B cell (primary cell): Measurements from ENCODE around the gene DAP. TPM values are rescaled to one million over a fixed set of nuclear protein-coding genes. Genes with fewer than 3 reads are reported as not detected.
"Not testable (repeated sequence)": the region's sequence is repeated elsewhere in the genome, so short reads cannot be mapped to it uniquely, and the experiment has no call there.

Experiments
- ATAC-seq: fragments of 200-7000 bp; cut with Tn5 transposase; one replicate; pipeline ENCODE4 v1.10.0; 2021; ENCODE audit warnings: low read depth, mild to moderate bottlenecking, moderate number of reproducible peaks, moderate library complexity
- CTCF ChIA-PET: fragments of 350-600 bp; sonication (Branson Sonifier 250); formaldehyde crosslinking; loops from one replicate; lab custom pipeline; 2021; ENCODE audit warnings: antibody characterized with exemption, inconsistent platforms; lab: Charles Lee
- POLR2A ChIA-PET: fragments of 350-600 bp; sonication (Branson Sonifier 250); formaldehyde crosslinking; loops from one replicate; lab custom pipeline; 2021; ENCODE audit warnings: antibody characterized with exemption; lab: Charles Lee
- DNase-seq: peaks from one replicate; pipeline ENCODE4 v3.0.0; 2013
- H2AFZ ChIP-seq: 2 replicates; pipeline ENCODE4 v1.6.1; 2012; ENCODE audit warnings: mild to moderate bottlenecking, low read depth, low read length; ENCODE audit not compliant: insufficient read depth, poor library complexity, severe bottlenecking
- H3K27ac ChIP-seq, 2 donors: 1 replicate in 1 of 2; 2 replicates in 1 of 2; pipeline ENCODE4 v1.5.1; 2012 to 2013; ENCODE audit warnings: low read length in 2 of 2, mild to moderate bottlenecking in 2 of 2, moderate library complexity in 1 of 2
- H3K27me3 ChIP-seq, 4 experiments: fragments of 200-600 bp in 1 of 4; sonication (generic) in 1 of 4; replicated peaks in 1 of 4; 1 replicate in 2 of 4; 2 replicates in 2 of 4; pipeline versions ENCODE4 v1.6.1 to v1.7.0; 2013 to 2016; ENCODE audit warnings: low read length in 3 of 4, mild to moderate bottlenecking in 2 of 4, mixed read lengths in 1 of 4, moderate library complexity in 1 of 4; ENCODE audit not compliant: insufficient read depth in 4 of 4, control insufficient read depth in 3 of 4; ENCODE audit errors: control extremely low read depth in 1 of 4
- H3K36me3 ChIP-seq, 2 experiments: replicated peaks in 1 of 2; 1 replicate in 1 of 2; 2 replicates in 1 of 2; pipeline versions ENCODE4 v1.6.1 to v1.7.1; 2013; ENCODE audit warnings: low read length in 1 of 2; ENCODE audit not compliant: insufficient read depth in 2 of 2, control insufficient read depth in 1 of 2; ENCODE audit errors: control extremely low read depth in 1 of 2, extremely low read depth in 1 of 2
- H3K4me1 ChIP-seq, 2 donors: fragments of 200-600 bp in 1 of 2; sonication (generic) in 1 of 2; 1 replicate in 1 of 2; 2 replicates in 1 of 2; pipeline versions ENCODE4 v1.5.1 to v1.6.1; 2013 to 2017; ENCODE audit warnings: low read length in 2 of 2; ENCODE audit not compliant: control insufficient read depth in 2 of 2, insufficient read depth in 2 of 2
- H3K4me2 ChIP-seq: replicated peaks from 2 replicates; pipeline ENCODE3; 2012; ENCODE audit warnings: mild to moderate bottlenecking, low read depth, low read length; ENCODE audit not compliant: poor library complexity, severe bottlenecking
- H3K4me3 ChIP-seq, 5 experiments: fragments of 200-600 bp in 1 of 5; sonication (generic) in 1 of 5; 1 replicate in 3 of 5; 2 replicates in 2 of 5; pipeline versions ENCODE4 v1.5.1 to v1.7.0; 2011 to 2016; ENCODE audit warnings: low read length in 4 of 5, mild to moderate bottlenecking in 4 of 5, low read depth in 2 of 5, control low read depth in 1 of 5, moderate library complexity in 1 of 5; ENCODE audit not compliant: insufficient read depth in 1 of 5; ENCODE audit errors: control extremely low read depth in 1 of 5, extremely low read depth in 1 of 5
- H3K79me2 ChIP-seq: fragments of 200-600 bp; sonication (generic); one replicate; pipeline ENCODE4 v1.6.0; 2016; ENCODE audit warnings: low read length; ENCODE audit not compliant: control insufficient read depth, insufficient read depth
- H3K9ac ChIP-seq: fragments of 200-600 bp; sonication (generic); 2 replicates; pipeline ENCODE4 v1.6.1; 2017; ENCODE audit warnings: mild to moderate bottlenecking, low read length, moderate library complexity
- H3K9me3 ChIP-seq, 3 donors: one replicate each; pipeline versions ENCODE4 v1.6.1 to v1.7.1; 2013; ENCODE audit warnings: low read length in 2 of 3; ENCODE audit not compliant: control insufficient read depth in 2 of 3, insufficient read depth in 1 of 3; ENCODE audit errors: control extremely low read depth in 1 of 3
- H4K20me1 ChIP-seq: 2 replicates; pipeline ENCODE4 v1.6.0; 2012; ENCODE audit warnings: mild to moderate bottlenecking, low read length; ENCODE audit not compliant: insufficient read depth, control insufficient read depth, poor library complexity, severe bottlenecking
- H3K27ac Mint-ChIP-seq: one replicate; pipeline ENCODE4 v1.8.0; 2021; ENCODE audit warnings: mixed read lengths
- H3K27me3 Mint-ChIP-seq: one replicate; pipeline ENCODE4 v1.8.0; 2021; ENCODE audit warnings: mixed read lengths
- H3K4me1 Mint-ChIP-seq: one replicate; pipeline ENCODE4 v1.8.0; 2021; ENCODE audit warnings: mixed read lengths
- H3K4me3 Mint-ChIP-seq: one replicate; pipeline ENCODE4 v1.8.0; 2021; ENCODE audit warnings: mixed read lengths
- H3K9me3 Mint-ChIP-seq: one replicate; pipeline ENCODE4 v1.8.0; 2022; ENCODE audit warnings: mixed read lengths; ENCODE audit not compliant: insufficient read depth
- EZH2 ChIP-seq: IDR thresholded peaks from 2 replicates; pipeline ENCODE4 v1.6.1; 2012; ENCODE audit warnings: borderline replicate concordance, low read depth, mild to moderate bottlenecking, moderate library complexity, low read length; ENCODE audit not compliant: insufficient read depth, poor library complexity, severe bottlenecking
- WGBS: methylation state at CpG from one replicate; pipeline ENCODE4 v1.1.5; 2013; ENCODE audit warnings: missing lambda C conversion rate; ENCODE audit not compliant: insufficient coverage; 5-methylcytosine and 5-hydroxymethylcytosine counted together
- intact Hi-C: fragments of 100-400 bp; cut with micrococcal nuclease; formaldehyde crosslinking; loops from one replicate; pipeline ENCODE4 v1.10.0; 2022
- polyA plus RNA-seq: library from polyadenylated mRNA; depleted of rRNA; stranded (reverse); fragments of >200 nt; gene quantifications from 2 replicates; pipeline ENCODE4 v1.2.3, GENCODE V29; 2012
- total RNA-seq, 2 donors: library from RNA; stranded (reverse); fragments of 120-200 nt in 1 of 2; gene quantifications; 1 replicate in 1 of 2; 2 replicates in 1 of 2; pipeline versions ENCODE4 v1.2.3 to v1.2.4, GENCODE V29; 2013 to 2022
- TF ChIP-seq, protein P1 (sequence below): fragments of 200-600 bp; IDR thresholded peaks from one replicate; pipeline ENCODE4 v1.8.0; 2022; ENCODE audit warnings: antibody characterized with exemption, mild to moderate bottlenecking

Gene DAP
- total and polyA plus RNA-seq, 2 donors (not counting 1 experiment from before 2014, with no cell fraction given), result 42.6 to 49.8 TPM

GRCh38 chr5:10666531-10667299 is 94.3 kb downstream of the DAP start:
- intact Hi-C loops, result no loop called here
- H3K27me3 ChIP-seq, result no peaks in the 10 kb centered on the region
- ATAC-seq, result no peak
- no peaks in the 10 kb centered on the region for H3K9me3 ChIP-seq
- no peaks in the 10 kb centered on the region for H3K36me3 ChIP-seq
- no peak overlapping the region for H2AFZ ChIP-seq
- 96% methylated on average over 7 of the region's 7 CpGs for WGBS
- H3K4me1 ChIP-seq, result no peaks in the 10 kb centered on the region
- DNase-seq, result no peak
- no peak overlapping the region for H3K9ac ChIP-seq
- H3K4me2 ChIP-seq, result no peak overlapping the region
- ChIA-PET CTCF (no interaction called here), POLR2A (no interaction called here)
- no peak overlapping the region for H3K27ac ChIP-seq
- no peaks in the 10 kb centered on the region for H4K20me1 ChIP-seq
- TF ChIP-seq EZH2, result no peak
- TF ChIP-seq, protein P1, sequence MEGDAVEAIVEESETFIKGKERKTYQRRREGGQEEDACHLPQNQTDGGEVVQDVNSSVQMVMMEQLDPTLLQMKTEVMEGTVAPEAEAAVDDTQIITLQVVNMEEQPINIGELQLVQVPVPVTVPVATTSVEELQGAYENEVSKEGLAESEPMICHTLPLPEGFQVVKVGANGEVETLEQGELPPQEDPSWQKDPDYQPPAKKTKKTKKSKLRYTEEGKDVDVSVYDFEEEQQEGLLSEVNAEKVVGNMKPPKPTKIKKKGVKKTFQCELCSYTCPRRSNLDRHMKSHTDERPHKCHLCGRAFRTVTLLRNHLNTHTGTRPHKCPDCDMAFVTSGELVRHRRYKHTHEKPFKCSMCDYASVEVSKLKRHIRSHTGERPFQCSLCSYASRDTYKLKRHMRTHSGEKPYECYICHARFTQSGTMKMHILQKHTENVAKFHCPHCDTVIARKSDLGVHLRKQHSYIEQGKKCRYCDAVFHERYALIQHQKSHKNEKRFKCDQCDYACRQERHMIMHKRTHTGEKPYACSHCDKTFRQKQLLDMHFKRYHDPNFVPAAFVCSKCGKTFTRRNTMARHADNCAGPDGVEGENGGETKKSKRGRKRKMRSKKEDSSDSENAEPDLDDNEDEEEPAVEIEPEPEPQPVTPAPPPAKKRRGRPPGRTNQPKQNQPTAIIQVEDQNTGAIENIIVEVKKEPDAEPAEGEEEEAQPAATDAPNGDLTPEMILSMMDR, result no peak
- no peak overlapping the region for H3K4me3 Mint-ChIP-seq
- no peak overlapping the region for H3K4me3 ChIP-seq
- no peaks in the 10 kb centered on the region for H3K27me3 Mint-ChIP-seq
- no peaks in the 10 kb centered on the region for H3K79me2 ChIP-seq
- H3K4me1 Mint-ChIP-seq, result peaks cover 2% of the 10 kb centered on the region
- H3K27ac Mint-ChIP-seq, result no peak overlapping the region
- no peaks in the 10 kb centered on the region for H3K9me3 Mint-ChIP-seq

GRCh38 chr5:10665799-10666198 is 95.2 kb downstream of the DAP start:
- H3K36me3 ChIP-seq, result no peaks in the 10 kb centered on the region
- no peaks in the 10 kb centered on the region for H3K27me3 ChIP-seq
- Mint-ChIP-seq H3K9me3 (no peaks in the 10 kb centered on the region), H3K27me3 (no peaks in the 10 kb centered on the region), H3K27ac (no peak overlapping the region), H3K4me1 (peaks cover under 1% of the 10 kb centered on the region), H3K4me3 (no peak overlapping the region)
- no peaks in the 10 kb centered on the region for H4K20me1 ChIP-seq
- intact Hi-C loops, result no loop called here
- H3K9ac ChIP-seq, result no peak overlapping the region
- WGBS, result 100% methylated on average over 8 of the region's 9 CpGs
- H3K79me2 ChIP-seq, result no peaks in the 10 kb centered on the region
- H2AFZ ChIP-seq, result no peak overlapping the region
- H3K4me1 ChIP-seq, result no peaks in the 10 kb centered on the region
- H3K4me3 ChIP-seq, result no peak overlapping the region
- H3K9me3 ChIP-seq, result no peaks in the 10 kb centered on the region
- no peak for ATAC-seq
- ChIA-PET POLR2A (no interaction called here), CTCF (no interaction called here)
- H3K4me2 ChIP-seq, result no peak overlapping the region
- H3K27ac ChIP-seq, result no peak overlapping the region
- TF ChIP-seq, protein P1, result no peak
- TF ChIP-seq EZH2, result no peak
- DNase-seq, result no peak

GRCh38 chr5:10664180-10664769 is 96.8 kb downstream of the DAP start:
- H3K36me3 ChIP-seq, H4K20me1 ChIP-seq, H3K9me3 ChIP-seq, H3K9me3 Mint-ChIP-seq, ATAC-seq, POLR2A ChIA-PET, H3K27ac ChIP-seq, H3K27ac Mint-ChIP-seq, H3K27me3 ChIP-seq, H3K4me1 Mint-ChIP-seq, H3K4me3 ChIP-seq, H3K4me1 ChIP-seq, DNase-seq, H2AFZ ChIP-seq, intact Hi-C loops, H3K4me2 ChIP-seq, H3K4me3 Mint-ChIP-seq, H3K27me3 Mint-ChIP-seq, CTCF ChIA-PET, H3K9ac ChIP-seq, H3K79me2 ChIP-seq: not testable (repeated sequence)
- 85% methylated on average over 3 of the region's 6 CpGs for WGBS
